SK-N-SH treated with all-trans-retinoic acid at 6 μM for 48 hours (cell line): Measurements from ENCODE around the gene LAMA5.

Source experiments
- ATAC-seq: fragments of 200-7000 bp; cut with Tn5 transposase; 3 replicates; pipeline ENCODE4 v1.9.1; 2020; ENCODE audit warnings: mild to moderate bottlenecking, moderate library complexity
- ARNTL ChIP-seq: fragments of 450-650 bp; formaldehyde crosslinking; IDR thresholded peaks from 2 replicates; pipeline ENCODE4 v1.5.0; 2020; ENCODE audit warnings: low read depth, mild to moderate bottlenecking, moderate library complexity, borderline replicate concordance
- BACH2 ChIP-seq: fragments of 250-450 bp; sonication (Bioruptor Pico); IDR thresholded peaks from 2 replicates; pipeline ENCODE4 v1.9.0; 2021; ENCODE audit warnings: mild to moderate bottlenecking, borderline replicate concordance
- CREB5 ChIP-seq: fragments of 250-450 bp; sonication (Bioruptor Pico); IDR thresholded peaks from 2 replicates; pipeline ENCODE4 v1.5.1; 2020; ENCODE audit warnings: low read depth, mild to moderate bottlenecking, moderate library complexity
- CSDC2 ChIP-seq: fragments of 250-450 bp; sonication (Bioruptor Pico); IDR thresholded peaks from 2 replicates; pipeline ENCODE4 v1.5.0; 2020; ENCODE audit warnings: mild to moderate bottlenecking, moderate library complexity
- CSRNP3 ChIP-seq: fragments of 250-450 bp; sonication (Bioruptor Pico); IDR thresholded peaks from 2 replicates; pipeline ENCODE4 v1.5.1; 2021; ENCODE audit warnings: mild to moderate bottlenecking, moderate library complexity
- ESRRG ChIP-seq: fragments of 250-450 bp; sonication (Bioruptor Pico); IDR thresholded peaks from 2 replicates; pipeline ENCODE4 v1.6.1; 2021; ENCODE audit warnings: mild to moderate bottlenecking
- GLIS3 ChIP-seq: fragments of 250-450 bp; sonication (Bioruptor Pico); IDR thresholded peaks from 2 replicates; pipeline ENCODE4 v1.5.0; 2020; ENCODE audit warnings: mild to moderate bottlenecking, moderate library complexity
- ISL1 ChIP-seq: fragments of 250-450 bp; sonication (Bioruptor Pico); IDR thresholded peaks from 2 replicates; pipeline ENCODE4 v2.1.2; 2022; ENCODE audit warnings: mild to moderate bottlenecking, moderate library complexity
- OSR1 ChIP-seq: fragments of 250-450 bp; sonication (Bioruptor Pico); IDR thresholded peaks from 2 replicates; pipeline ENCODE4 v1.8.0; 2022; ENCODE audit warnings: moderate library complexity, mild to moderate bottlenecking, inconsistent platforms
- PATZ1 ChIP-seq: fragments of 250-450 bp; sonication (Bioruptor Pico); IDR thresholded peaks from 2 replicates; pipeline ENCODE4 v1.8.0; 2020; ENCODE audit warnings: mild to moderate bottlenecking, moderate library complexity, borderline replicate concordance
- POU6F1 ChIP-seq: fragments of 250-450 bp; sonication (Bioruptor Pico); IDR thresholded peaks from 2 replicates; pipeline ENCODE4 v1.8.0; 2021; ENCODE audit warnings: low read depth, mild to moderate bottlenecking, moderate library complexity, borderline replicate concordance
- PPARA ChIP-seq: fragments of 250-450 bp; sonication (Bioruptor Pico); IDR thresholded peaks from 2 replicates; pipeline ENCODE4 v1.5.0; 2020; ENCODE audit warnings: mild to moderate bottlenecking, borderline replicate concordance
- RARB ChIP-seq: fragments of 250-450 bp; sonication (Bioruptor Pico); IDR thresholded peaks from 2 replicates; pipeline ENCODE4 v1.8.0; 2021; ENCODE audit warnings: mild to moderate bottlenecking, moderate library complexity
- SNAI2 ChIP-seq: fragments of 250-450 bp; sonication (Bioruptor Pico); IDR thresholded peaks from 2 replicates; pipeline ENCODE4 v1.5.0; 2020; ENCODE audit warnings: mild to moderate bottlenecking, moderate library complexity
- TCF4 ChIP-seq: fragments of 250-450 bp; sonication (Bioruptor Pico); IDR thresholded peaks from 2 replicates; pipeline ENCODE4 v1.8.0; 2021; ENCODE audit warnings: mild to moderate bottlenecking, moderate library complexity, borderline replicate concordance
- TOX ChIP-seq: fragments of 250-450 bp; sonication (Bioruptor Pico); IDR thresholded peaks from 2 replicates; pipeline ENCODE4 v1.8.0; 2021; ENCODE audit warnings: mild to moderate bottlenecking, moderate library complexity, borderline replicate concordance
- TSHZ2 ChIP-seq: fragments of 250-450 bp; sonication (Bioruptor Pico); IDR thresholded peaks from 2 replicates; pipeline ENCODE4 v1.5.0; 2020; ENCODE audit warnings: mild to moderate bottlenecking, moderate library complexity
- ZC3H10 ChIP-seq: fragments of 250-450 bp; sonication (Bioruptor Pico); IDR thresholded peaks from 2 replicates; pipeline ENCODE4 v1.5.1; 2021; ENCODE audit warnings: mild to moderate bottlenecking, moderate library complexity
- ZFP3 ChIP-seq: fragments of 250-450 bp; sonication (Bioruptor Pico); IDR thresholded peaks from 2 replicates; pipeline ENCODE4 v1.5.0; 2020; ENCODE audit warnings: mild to moderate bottlenecking, moderate library complexity
- ZFP30 ChIP-seq: fragments of 450-650 bp; formaldehyde crosslinking; IDR thresholded peaks from 2 replicates; pipeline ENCODE4 v1.5.0; 2022; ENCODE audit warnings: mild to moderate bottlenecking, moderate library complexity
- ZNF70 ChIP-seq: fragments of 450-650 bp; formaldehyde crosslinking; IDR thresholded peaks from 2 replicates; pipeline ENCODE4 v1.5.0; 2020; ENCODE audit warnings: mild to moderate bottlenecking, moderate library complexity
- ZNF8 ChIP-seq: fragments of 450-650 bp; formaldehyde crosslinking; IDR thresholded peaks from 2 replicates; pipeline ENCODE4 v1.5.0; 2020; ENCODE audit warnings: mild to moderate bottlenecking, moderate library complexity

Gene LAMA5

GRCh38 chr20:62328684-62329388 lies 38.3 kb downstream of the LAMA5 start:
- ATAC-seq: no peak
- TF ChIP-seq ISL1 (CRISPR knock-in tag) (no peak), POU6F1 (CRISPR knock-in tag) (no peak), ZC3H10 (CRISPR knock-in tag) (no peak), ZFP30 (no peak), RARB (CRISPR knock-in tag) (no peak), PPARA (CRISPR knock-in tag) (no peak), CREB5 (CRISPR knock-in tag) (no peak), CSDC2 (CRISPR knock-in tag) (no peak), TCF4 (CRISPR knock-in tag) (no peak), ZNF70 (no peak), TSHZ2 (CRISPR knock-in tag) (no peak), ZNF8 (CRISPR knock-in tag) (no peak), SNAI2 (CRISPR knock-in tag) (no peak), GLIS3 (CRISPR knock-in tag) (no peak), CSRNP3 (CRISPR knock-in tag) (no peak), ZFP3 (CRISPR knock-in tag) (no peak), PATZ1 (CRISPR knock-in tag) (no peak), BACH2 (CRISPR knock-in tag) (no peak), ESRRG (CRISPR knock-in tag) (no peak)
- TF ChIP-seq, all 23 proteins: peak for 0

- ATAC-seq: no peak
- no peak for TF ChIP-seq ZNF70
- TF ChIP-seq ZFP3 (CRISPR knock-in tag): no peak
- no peak for TF ChIP-seq OSR1 (CRISPR knock-in tag)
- no peak for TF ChIP-seq RARB (CRISPR knock-in tag)
- no peak for TF ChIP-seq TSHZ2 (CRISPR knock-in tag)
- TF ChIP-seq SNAI2 (CRISPR knock-in tag): no peak
- no peak for TF ChIP-seq ARNTL (CRISPR knock-in tag)
- no peak for TF ChIP-seq CSRNP3 (CRISPR knock-in tag)
- TF ChIP-seq BACH2 (CRISPR knock-in tag): no peak
- TF ChIP-seq TOX: no peak
- no peak for TF ChIP-seq ZFP30
- TF ChIP-seq GLIS3 (CRISPR knock-in tag): no peak
- no peak for TF ChIP-seq PPARA (CRISPR knock-in tag)
- TF ChIP-seq ZNF8 (CRISPR knock-in tag): no peak
- TF ChIP-seq TCF4 (CRISPR knock-in tag): no peak
Observed at GRCh38 chr20:62327726-62328495, 39.2 kb downstream of the LAMA5 start.
